ENCODE results near the gene NPC1.

The NPC1 gene

GRCh38 chr18:23539296-23539695, 47.0 kb downstream of the NPC1 start:
- POLR2A ChIA-PET = no interaction called here
- CTCF ChIA-PET = interaction anchor here (1.0 to 2.3 kb wide), 5 partner anchors 12 to 34 kb away, joined by 3 to 8 read pairs (median 3); no protein-coding TSS in a partner anchor
- TF ChIP-seq CTCF (IDR thresholded peaks at IDR 0.05; ENCODE audit: control extremely low read depth, extremely low read depth, low read depth, missing control alignments) = no peak
- DNase-seq (ENCODE audit: extremely low spot score) = no peak

- DNase-seq (ENCODE audit: extremely low spot score) = no peak
- CTCF ChIA-PET = interaction anchor here (1.0 to 2.3 kb wide), 6 partner anchors 13 to 40 kb away, joined by 3 to 8 read pairs (median 4); no protein-coding TSS in a partner anchor
- POLR2A ChIA-PET = no interaction called here
- TF ChIP-seq CTCF (IDR thresholded peaks at IDR 0.05; ENCODE audit: control extremely low read depth, extremely low read depth, low read depth, missing control alignments) = no peak
Observed at GRCh38 chr18:23538870-23539269, 47.4 kb downstream of the NPC1 start.

- DNase-seq (ENCODE audit: extremely low spot score) = no peak
- CTCF ChIA-PET = interaction anchor here (1.2 kb wide), 2 partner anchors 23 to 39 kb away, joined by 3 to 4 read pairs; no protein-coding TSS in a partner anchor
- no peak for TF ChIP-seq CTCF (IDR thresholded peaks at IDR 0.05; ENCODE audit: control extremely low read depth, extremely low read depth, low read depth, missing control alignments)
- POLR2A ChIA-PET = no interaction called here
Observed at GRCh38 chr18:23538001-23538400, 48.3 kb downstream of the NPC1 start.

- ChIA-PET POLR2A (no interaction called here), CTCF (no interaction called here)
- no peak for TF ChIP-seq CTCF (IDR thresholded peaks at IDR 0.05; ENCODE audit: control extremely low read depth, extremely low read depth, low read depth, missing control alignments)
- no peak for DNase-seq (ENCODE audit: extremely low spot score)
Observed at GRCh38 chr18:23537274-23537673, 49.0 kb downstream of the NPC1 start.

- ChIA-PET POLR2A (no interaction called here), CTCF (interaction anchor here (2.9 kb wide), 1 partner anchor 20 kb away, joined by 10 read pairs; no protein-coding TSS in a partner anchor)
- DNase-seq (ENCODE audit: extremely low spot score) = no peak
- no peak for TF ChIP-seq CTCF (IDR thresholded peaks at IDR 0.05; ENCODE audit: control extremely low read depth, extremely low read depth, low read depth, missing control alignments)
Observed at GRCh38 chr18:23536204-23536603, 50.1 kb downstream of the NPC1 start.

- DNase-seq (ENCODE audit: extremely low spot score) = no peak
- CTCF ChIA-PET = interaction anchor here (1.4 to 2.9 kb wide), 2 partner anchors 18 kb away, joined by 8 to 10 read pairs; no protein-coding TSS in a partner anchor
- POLR2A ChIA-PET = no interaction called here
Observed at GRCh38 chr18:23534276-23534675, 52.0 kb downstream of the NPC1 start.

More at GRCh38 chr18:23534276-23534675, 52.0 kb downstream of the NPC1 start:
- no peak for TF ChIP-seq CTCF (IDR thresholded peaks at IDR 0.05; ENCODE audit: control extremely low read depth, extremely low read depth, low read depth, missing control alignments)

Measured in GM10248 (cell line).